Panc1 (cell line): ENCODE data around the gene OXCT1. TPM values are rescaled to one million over a fixed set of nuclear protein-coding genes. Genes with fewer than 3 reads are reported as not detected.
"Not testable (repeated sequence)": the region's sequence is repeated elsewhere in the genome, so short reads cannot be mapped to it uniquely, and the experiment has no call there.

Experiments
- ATAC-seq: fragments of 200-7000 bp; cut with Tn5 transposase; 2 replicates; pipeline ENCODE4 v1.9.1; 2020; ENCODE audit warnings: mild to moderate bottlenecking, moderate library complexity
- BruUV-seq: library from RNA; stranded (reverse); fragments of 400-500 nt; replicated peaks from 2 replicates; lab custom pipeline; 2021; lab: Mats Ljungman, UMichigan
- CTCF ChIA-PET: fragments of 300-600 bp; sonication (Branson Sonifier 250); formaldehyde crosslinking; loops from one replicate; lab custom pipeline; 2022; ENCODE audit warnings: antibody characterized with exemption; lab: Charles Lee
- POLR2A ChIA-PET: fragments of 300-600 bp; sonication (Branson Sonifier 250); formaldehyde crosslinking; loops from one replicate; lab custom pipeline; 2022; ENCODE audit warnings: antibody characterized with exemption; lab: Charles Lee
- DNase-seq: peaks from one replicate; pipeline ENCODE4 v3.0.0-alpha.2; 2010; ENCODE audit warnings: low read depth, low spot score
- H3K27ac ChIP-seq: 2 replicates; pipeline ENCODE4 v1.5.1; 2011; ENCODE audit warnings: mild to moderate bottlenecking, low read length, inconsistent platforms
- H3K27me3 ChIP-seq: fragments of 200-500 bp; sonication (Bioruptor generic); 2 replicates; pipeline ENCODE4 v1.6.0; 2014; ENCODE audit warnings: low read length, inconsistent platforms; ENCODE audit not compliant: control insufficient read depth, insufficient read depth
- H3K36me3 ChIP-seq: fragments of 200-500 bp; sonication (Bioruptor generic); 2 replicates; pipeline ENCODE4 v1.5.1; 2014; ENCODE audit warnings: inconsistent platforms, mild to moderate bottlenecking, low read length, moderate library complexity; ENCODE audit not compliant: control insufficient read depth, insufficient read depth
- H3K4me1 ChIP-seq: 2 replicates; pipeline ENCODE4 v1.5.1; 2011; ENCODE audit warnings: inconsistent platforms, mild to moderate bottlenecking, low read length, moderate library complexity; ENCODE audit not compliant: control insufficient read depth, insufficient read depth
- H3K4me3 ChIP-seq, 2 experiments: 2 replicates each; pipeline ENCODE4 v1.5.1; 2011 to 2012; ENCODE audit warnings: low read depth in 2 of 2, low read length in 2 of 2, mild to moderate bottlenecking in 2 of 2, inconsistent platforms in 1 of 2, moderate library complexity in 1 of 2
- H3K9me3 ChIP-seq: fragments of 200-500 bp; sonication (Bioruptor generic); 2 replicates; pipeline ENCODE4 v1.5.1; 2014; ENCODE audit warnings: low read depth, mild to moderate bottlenecking, inconsistent platforms, low read length, moderate library complexity; ENCODE audit not compliant: control insufficient read depth, insufficient read depth
- CTCF ChIP-seq: fragments of 450-650 bp; IDR thresholded peaks from 2 replicates; pipeline ENCODE4 v1.5.1; 2017; ENCODE audit warnings: mild to moderate bottlenecking
- POLR2AphosphoS5 ChIP-seq: IDR thresholded peaks from 2 replicates; pipeline ENCODE4 v1.6.1; 2012; ENCODE audit warnings: mild to moderate bottlenecking, low read depth, low read length, moderate library complexity
- REST ChIP-seq, 2 experiments: IDR thresholded peaks; 2 replicates each; pipeline ENCODE4 v1.6.1; 2011 to 2012; ENCODE audit warnings: low read depth in 2 of 2, control low read depth in 1 of 2, low read length in 1 of 2, mild to moderate bottlenecking in 1 of 2, moderate library complexity in 1 of 2; ENCODE audit not compliant: insufficient read depth in 1 of 2
- SIN3A ChIP-seq: IDR thresholded peaks from 2 replicates; pipeline ENCODE4 v1.6.1; 2012; ENCODE audit warnings: low read depth, mild to moderate bottlenecking, low read length, moderate library complexity, borderline replicate concordance; ENCODE audit not compliant: insufficient read depth
- TCF7L2 ChIP-seq: IDR thresholded peaks from 2 replicates; pipeline ENCODE4 v1.6.1; 2011; ENCODE audit warnings: mild to moderate bottlenecking, low read depth, low read length, inconsistent platforms
- in situ Hi-C: cut with HindIII; loops from 2 replicates; pipeline ENCODE4 v1.10.0; 2016; ENCODE audit warnings: low sequenced_read_pairs, low pct_unique_long_range_greater_than_20kb
- intact Hi-C: fragments of 100-400 bp; cut with micrococcal nuclease; formaldehyde crosslinking; loops from one replicate; pipeline ENCODE4 v1.10.0; 2022; ENCODE audit not compliant: unreplicated experiment
- total RNA-seq: library from RNA; stranded (reverse); gene quantifications from one replicate; pipeline ENCODE4 v1.2.1, GENCODE V29; 2021; ENCODE audit not compliant: unreplicated experiment

OXCT1 gene
- total RNA-seq, 1 experiment from 2014 or later: 10.5 TPM

- ChIA-PET POLR2A (no interaction called here), CTCF (no interaction called here)
- intact Hi-C loops (no loop called here), in situ Hi-C loops (no loop called here)
- TF ChIP-seq POLR2AphosphoS5: no peak
- Histone ChIP-seq H3K9me3 (no peaks in the 10 kb centered on the region), H3K36me3 (no peaks in the 10 kb centered on the region), H3K27ac (no peak overlapping the region), H3K27me3 (no peaks in the 10 kb centered on the region), H3K4me1 (no peaks in the 10 kb centered on the region), H3K4me3 (no peak overlapping the region)
- no TSS peak for BruUV-seq
- no peak for ATAC-seq
- no peak for DNase-seq
These were observed 122.9 kb downstream of the OXCT1 start for GRCh38 chr5:41747301-41747700.

- H3K36me3 ChIP-seq, H3K27me3 ChIP-seq, BruUV-seq, CTCF ChIA-PET, intact Hi-C loops, in situ Hi-C loops, H3K4me3 ChIP-seq, H3K9me3 ChIP-seq, H3K4me1 ChIP-seq, POLR2A ChIA-PET, ATAC-seq, DNase-seq, H3K27ac ChIP-seq: not testable (repeated sequence)
These were observed 127.6 kb downstream of the OXCT1 start for GRCh38 chr5:41742608-41743007.

GRCh38 chr5:41738710-41739354 is 131.4 kb downstream of the OXCT1 start:
- Histone ChIP-seq H3K27ac (no peak overlapping the region), H3K36me3 (no peaks in the 10 kb centered on the region), H3K4me3 (no peak overlapping the region), H3K4me1 (no peaks in the 10 kb centered on the region), H3K9me3 (no peaks in the 10 kb centered on the region), H3K27me3 (no peaks in the 10 kb centered on the region)
- TF ChIP-seq REST (IDR thresholded peaks at IDR 0.05; ENCODE audit: insufficient read depth in 1 of 2, low read depth in 2 of 2, low read length in 1 of 2): no peak
- no peak for TF ChIP-seq CTCF
- no peak for TF ChIP-seq TCF7L2
- TF ChIP-seq SIN3A: no peak
- no peak for TF ChIP-seq POLR2AphosphoS5
- no peak for ATAC-seq
- in situ Hi-C loops (no loop called here), intact Hi-C loops (no loop called here)
- BruUV-seq: no TSS peak
- POLR2A ChIA-PET: no interaction called here
- no peak for DNase-seq
- CTCF ChIA-PET: no interaction called here
